PC-9 (cell line): ENCODE measurements around the gene FBXO28. TPM values are rescaled to one million over a fixed set of nuclear protein-coding genes. Genes with fewer than 3 reads are reported as not detected.

ENCODE experiments used
- BruUV-seq: library from RNA; stranded (reverse); fragments of 400-500 nt; replicated peaks from 2 replicates; lab custom pipeline; 2021; lab: Mats Ljungman, UMichigan
- CTCF ChIA-PET: fragments of 300-600 bp; sonication (Branson Sonifier 250); formaldehyde crosslinking; loops from one replicate; lab custom pipeline; 2022; ENCODE audit warnings: antibody characterized with exemption; lab: Charles Lee
- POLR2A ChIA-PET: fragments of 300-600 bp; sonication (Branson Sonifier 250); formaldehyde crosslinking; loops from one replicate; lab custom pipeline; 2022; ENCODE audit warnings: antibody characterized with exemption; ENCODE audit not compliant: unreplicated experiment; lab: Charles Lee
- DNase-seq, 2 experiments: peaks; one replicate each; pipeline versions ENCODE4 v3.0.0 to v3.0.0-alpha.2; 2015 to 2022; ENCODE audit warnings: mixed read lengths in 1 of 2
- H2AFZ ChIP-seq: fragments of 200-600 bp; sonication (generic); 2 replicates; pipeline ENCODE4 v1.8.1; 2017; ENCODE audit warnings: antibody characterized with exemption
- H3F3A ChIP-seq: fragments of 200-600 bp; sonication (generic); 2 replicates; pipeline ENCODE4 v1.8.1; 2017; ENCODE audit warnings: antibody characterized with exemption, mild to moderate bottlenecking, low read depth; ENCODE audit not compliant: insufficient read depth
- H3K27ac ChIP-seq: fragments of 200-600 bp; sonication (generic); 2 replicates; pipeline ENCODE4 v1.6.1; 2016; ENCODE audit warnings: mixed run types
- H3K27me3 ChIP-seq: fragments of 200-600 bp; sonication (generic); 2 replicates; pipeline ENCODE4 v1.6.1; 2016; ENCODE audit warnings: low read depth, mixed run types; ENCODE audit not compliant: insufficient read depth
- H3K36me3 ChIP-seq: fragments of 200-600 bp; sonication (generic); 2 replicates; pipeline ENCODE4 v1.6.1; 2016; ENCODE audit warnings: low read depth, mixed run types
- H3K4me1 ChIP-seq: fragments of 200-600 bp; sonication (generic); replicated peaks from 2 replicates; pipeline ENCODE4 v1.6.1; 2016; ENCODE audit warnings: mixed run types; ENCODE audit not compliant: insufficient read depth
- H3K4me2 ChIP-seq: fragments of 200-600 bp; sonication (generic); 2 replicates; pipeline ENCODE4 v1.6.1; 2017; ENCODE audit warnings: mixed run types
- H3K4me3 ChIP-seq: fragments of 200-600 bp; sonication (generic); 2 replicates; pipeline ENCODE4 v1.6.1; 2016; ENCODE audit warnings: mixed run types
- H3K79me2 ChIP-seq: fragments of 200-600 bp; sonication (generic); 2 replicates; pipeline ENCODE4 v1.6.1; 2017; ENCODE audit warnings: low read depth, mixed run types
- H3K9me2 ChIP-seq: fragments of 200-600 bp; sonication (generic); 2 replicates; pipeline ENCODE4 v1.8.1; 2017; ENCODE audit warnings: mild to moderate bottlenecking; ENCODE audit not compliant: insufficient read depth
- H3K9me3 ChIP-seq: fragments of 200-600 bp; sonication (generic); 2 replicates; pipeline ENCODE4 v1.8.1; 2016; ENCODE audit warnings: low read depth; ENCODE audit not compliant: insufficient read depth
- H4K20me1 ChIP-seq: fragments of 200-600 bp; sonication (generic); 2 replicates; pipeline ENCODE4 v1.8.1; 2017; ENCODE audit not compliant: insufficient read depth
- EZH2 ChIP-seq: fragments of 200-600 bp; sonication (generic); IDR thresholded peaks from 2 replicates; pipeline ENCODE4 v1.8.0; 2017; ENCODE audit warnings: antibody characterized with exemption, low read depth
- intact Hi-C: fragments of 100-400 bp; cut with micrococcal nuclease; formaldehyde crosslinking; loops from one replicate; pipeline ENCODE4 v1.10.0; 2022; ENCODE audit not compliant: unreplicated experiment
- total RNA-seq: library from RNA; stranded (reverse); gene quantifications from 2 replicates; pipeline ENCODE4 v1.2.3, GENCODE V29; 2021
- TF ChIP-seq, protein P1 (sequence below): fragments of 200-600 bp; sonication (generic); conservative IDR thresholded peaks from 2 replicates; pipeline ENCODE4 v1.6.1; 2017; ENCODE audit warnings: mixed run types, antibody characterized with exemption, mild to moderate bottlenecking, moderate library complexity

Gene FBXO28
- total RNA-seq, 1 experiment from 2014 or later: 48.1 TPM

DNA sequence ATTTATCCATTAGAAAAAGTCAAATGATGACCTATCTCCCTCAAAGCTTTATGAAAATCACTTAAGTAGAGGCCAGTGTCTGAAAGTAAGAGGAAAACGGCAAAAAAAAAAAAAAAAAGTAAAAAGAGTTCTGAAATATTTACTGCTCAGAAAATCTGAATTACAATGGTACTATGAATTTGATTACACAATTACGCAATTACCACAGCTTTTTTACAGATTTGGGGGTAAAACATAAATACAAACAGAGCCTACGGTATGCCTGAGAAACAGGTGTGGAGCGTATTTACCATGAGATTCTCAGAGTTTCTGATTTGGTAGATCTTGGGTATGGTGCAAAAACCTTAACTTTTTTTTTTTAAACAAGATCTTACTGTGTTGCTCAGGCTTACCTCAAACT lies 15.9 kb upstream of the FBXO28 start:
- TF ChIP-seq, protein P1, sequence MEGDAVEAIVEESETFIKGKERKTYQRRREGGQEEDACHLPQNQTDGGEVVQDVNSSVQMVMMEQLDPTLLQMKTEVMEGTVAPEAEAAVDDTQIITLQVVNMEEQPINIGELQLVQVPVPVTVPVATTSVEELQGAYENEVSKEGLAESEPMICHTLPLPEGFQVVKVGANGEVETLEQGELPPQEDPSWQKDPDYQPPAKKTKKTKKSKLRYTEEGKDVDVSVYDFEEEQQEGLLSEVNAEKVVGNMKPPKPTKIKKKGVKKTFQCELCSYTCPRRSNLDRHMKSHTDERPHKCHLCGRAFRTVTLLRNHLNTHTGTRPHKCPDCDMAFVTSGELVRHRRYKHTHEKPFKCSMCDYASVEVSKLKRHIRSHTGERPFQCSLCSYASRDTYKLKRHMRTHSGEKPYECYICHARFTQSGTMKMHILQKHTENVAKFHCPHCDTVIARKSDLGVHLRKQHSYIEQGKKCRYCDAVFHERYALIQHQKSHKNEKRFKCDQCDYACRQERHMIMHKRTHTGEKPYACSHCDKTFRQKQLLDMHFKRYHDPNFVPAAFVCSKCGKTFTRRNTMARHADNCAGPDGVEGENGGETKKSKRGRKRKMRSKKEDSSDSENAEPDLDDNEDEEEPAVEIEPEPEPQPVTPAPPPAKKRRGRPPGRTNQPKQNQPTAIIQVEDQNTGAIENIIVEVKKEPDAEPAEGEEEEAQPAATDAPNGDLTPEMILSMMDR: no peak
- TF ChIP-seq EZH2: no peak
- Histone ChIP-seq H3K4me2 (no peak overlapping the region), H3K9me2 (no peaks in the 10 kb centered on the region), H3F3A (no peaks in the 10 kb centered on the region), H3K9me3 (no peaks in the 10 kb centered on the region), H3K4me3 (no peak overlapping the region), H3K79me2 (no peaks in the 10 kb centered on the region), H3K27ac (no peak overlapping the region), H2AFZ (no peak overlapping the region), H3K36me3 (no peaks in the 10 kb centered on the region), H3K4me1 (no peaks in the 10 kb centered on the region), H4K20me1 (no peaks in the 10 kb centered on the region), H3K27me3 (no peaks in the 10 kb centered on the region)
- no TSS peak for BruUV-seq
- intact Hi-C loops: no loop called here
- CTCF ChIA-PET: interaction anchor here (0.6 kb wide), 1 partner anchor 562 kb away, joined by 3 read pairs; no protein-coding TSS in a partner anchor
- POLR2A ChIA-PET: no interaction called here
- no peak for DNase-seq

DNA sequence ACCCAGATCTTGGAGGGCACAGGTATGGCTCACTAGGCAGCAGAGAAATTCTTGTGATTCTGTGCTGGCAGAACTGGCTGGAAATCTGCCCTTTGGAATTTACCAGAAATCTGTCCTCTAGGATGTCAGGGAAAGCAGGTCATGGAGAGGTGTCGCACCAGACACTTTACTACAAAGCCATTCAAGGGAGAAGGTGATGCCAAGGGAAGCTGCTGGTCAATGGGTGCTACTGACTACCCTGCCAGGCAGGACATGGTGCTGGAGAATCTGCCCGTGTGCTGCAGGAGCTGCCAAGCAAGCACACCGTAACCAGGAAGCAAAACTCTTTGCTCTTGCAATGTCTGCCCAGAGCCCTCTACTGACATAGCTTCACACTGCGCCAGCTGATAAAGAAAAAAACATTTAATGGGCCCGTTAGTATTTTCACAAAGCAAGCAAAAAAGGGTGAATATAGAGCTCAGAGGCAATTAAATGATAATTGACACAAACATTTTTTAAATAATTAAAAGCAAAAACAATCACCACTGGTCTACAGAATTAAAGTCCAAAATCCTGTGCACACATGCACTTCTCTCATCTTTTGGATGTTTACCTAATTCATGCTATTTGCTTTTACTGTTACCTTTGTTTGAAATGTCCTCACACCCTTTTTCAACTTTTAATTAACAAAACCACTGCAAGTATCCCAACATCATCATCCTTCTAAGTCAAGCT lies 7.2 kb upstream of the FBXO28 start:
- DNase-seq: peak; percentile 58 to 61
- no peaks in the 10 kb centered on the region for H3K36me3 ChIP-seq
- TF ChIP-seq EZH2: no peak
- TF ChIP-seq, protein P1: peak; percentile 58; the same call in 1 of the 2 replicates
- ChIA-PET CTCF (interaction anchor here (0.5 to 1.1 kb wide), 6 partner anchors 19 to 396 kb away, joined by 3 to 5 read pairs (median 3); no protein-coding TSS in a partner anchor), POLR2A (interaction anchor here (0.6 to 0.7 kb wide), 3 partner anchors 223 to 680 kb away, joined by 3 to 6 read pairs (median 4); partner anchors contain the start of gene NVL)
- no peaks in the 10 kb centered on the region for H3K9me3 ChIP-seq
- 0 out of 2 replicates have a peak, but pooled peaks cover 3% of the 10 kb centered on the region for H3F3A ChIP-seq
- no TSS peak for BruUV-seq
- H3K27me3 ChIP-seq: no peaks in the 10 kb centered on the region
- H3K9me2 ChIP-seq: no peaks in the 10 kb centered on the region
- intact Hi-C loops: loop anchor here (2.0 to 5.0 kb wide), 3 partner anchors 56 to 409 kb away; no protein-coding TSS in a partner anchor
- no peak overlapping the region for H3K27ac ChIP-seq
- no peaks in the 10 kb centered on the region for H3K79me2 ChIP-seq
- H3K4me2 ChIP-seq: peak overlapping the region; percentile 31
- H3K4me3 ChIP-seq: no peak overlapping the region
- peaks cover 6% of the 10 kb centered on the region; the same call in 1 of the 2 replicates for H3K4me1 ChIP-seq
- no peaks in the 10 kb centered on the region for H4K20me1 ChIP-seq
- H2AFZ ChIP-seq: peak overlapping the region; percentile 65

DNA sequence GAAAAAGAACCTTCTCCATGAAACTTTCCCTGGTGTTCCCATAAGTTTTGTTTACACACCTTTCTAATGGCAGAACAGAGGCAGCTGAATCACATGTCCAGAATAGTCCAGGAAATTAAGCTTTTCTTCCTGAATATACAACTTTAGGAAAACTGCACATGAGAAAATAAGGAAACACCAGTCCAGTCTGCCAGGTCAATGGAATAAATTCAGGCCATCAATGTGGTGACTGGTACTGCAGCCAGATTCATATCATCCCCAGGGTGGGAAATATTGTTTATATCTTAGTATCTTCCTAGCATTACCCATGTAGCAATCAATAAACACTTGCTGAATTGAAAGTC lies 6.7 kb upstream of the FBXO28 start:
- peaks cover 6% of the 10 kb centered on the region; the same call in 1 of the 2 replicates for H3K4me1 ChIP-seq
- TF ChIP-seq, protein P1: no peak
- TF ChIP-seq EZH2: no peak
- POLR2A ChIA-PET: interaction anchor here (0.6 to 0.7 kb wide), 3 partner anchors 223 to 679 kb away, joined by 3 to 6 read pairs (median 4); partner anchors contain the start of gene NVL
- BruUV-seq: no TSS peak
- H3K9me3 ChIP-seq: no peaks in the 10 kb centered on the region
- no peaks in the 10 kb centered on the region for H3K27me3 ChIP-seq
- H3F3A ChIP-seq: 0 out of 2 replicates have a peak, but pooled peaks cover 3% of the 10 kb centered on the region
- H3K36me3 ChIP-seq: no peaks in the 10 kb centered on the region
- H3K79me2 ChIP-seq: no peaks in the 10 kb centered on the region
- H3K27ac ChIP-seq: no peak overlapping the region
- H4K20me1 ChIP-seq: no peaks in the 10 kb centered on the region
- no peak for DNase-seq
- no peak overlapping the region for H2AFZ ChIP-seq
- no peak overlapping the region for H3K4me2 ChIP-seq
- CTCF ChIA-PET: interaction anchor here (0.5 to 1.1 kb wide), 5 partner anchors 20 to 226 kb away, joined by 3 read pairs; no protein-coding TSS in a partner anchor
- intact Hi-C loops: loop anchor here (2.0 to 5.0 kb wide), 3 partner anchors 56 to 410 kb away; no protein-coding TSS in a partner anchor
- no peaks in the 10 kb centered on the region for H3K9me2 ChIP-seq
- H3K4me3 ChIP-seq: no peak overlapping the region
